ENCODE measurements around the gene HPSE2.

The HPSE2 gene

DNA sequence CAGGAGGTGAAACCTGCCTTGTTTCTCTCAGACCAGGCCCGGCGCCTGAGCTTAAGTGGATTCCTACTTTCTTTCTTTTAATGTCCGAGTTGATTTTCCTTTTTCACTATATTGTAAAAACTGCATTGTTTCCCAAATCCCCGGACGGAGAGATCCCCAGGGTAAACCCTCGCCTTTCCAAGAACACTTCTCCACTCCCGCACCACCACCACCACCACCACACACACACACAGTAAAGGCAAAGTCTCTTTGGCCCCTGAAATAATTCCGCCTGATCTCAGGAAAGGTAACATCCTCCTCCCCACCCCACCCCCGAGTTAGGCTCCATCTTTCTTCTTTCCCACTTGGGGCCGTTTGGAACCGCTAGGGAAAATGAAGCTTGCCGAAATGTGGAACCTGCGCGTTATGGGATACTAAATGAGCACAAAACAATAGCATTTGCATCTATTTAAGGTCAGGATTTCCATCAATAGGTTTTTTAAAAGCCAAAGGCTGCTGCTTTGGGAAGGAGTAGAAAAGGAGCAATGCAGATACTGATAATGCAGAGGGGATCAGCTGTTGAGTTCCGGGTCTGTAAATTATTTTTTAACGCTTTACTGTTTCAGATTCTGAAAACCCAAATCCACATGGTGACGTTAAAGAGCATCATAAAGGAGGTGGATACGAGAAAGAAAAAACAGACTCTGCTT lies 2.5 kb downstream of the HPSE2 start:
- Mint-ChIP-seq H3K36me3 (ENCODE audit: low read depth) (no peaks in the 10 kb centered on the region), H3K9me3 (no peaks in the 10 kb centered on the region), H3K4me1 (peaks cover 42% of the 10 kb centered on the region), H3K4me3 (peak overlapping the region; percentile 63 to 89 (median 78)), H3K27me3 (ENCODE audit: low read depth) (peaks cover 97% of the 10 kb centered on the region), H3K27ac (peak overlapping the region; percentile 16 to 65 (median 17))
- TF ChIP-seq, protein P1, sequence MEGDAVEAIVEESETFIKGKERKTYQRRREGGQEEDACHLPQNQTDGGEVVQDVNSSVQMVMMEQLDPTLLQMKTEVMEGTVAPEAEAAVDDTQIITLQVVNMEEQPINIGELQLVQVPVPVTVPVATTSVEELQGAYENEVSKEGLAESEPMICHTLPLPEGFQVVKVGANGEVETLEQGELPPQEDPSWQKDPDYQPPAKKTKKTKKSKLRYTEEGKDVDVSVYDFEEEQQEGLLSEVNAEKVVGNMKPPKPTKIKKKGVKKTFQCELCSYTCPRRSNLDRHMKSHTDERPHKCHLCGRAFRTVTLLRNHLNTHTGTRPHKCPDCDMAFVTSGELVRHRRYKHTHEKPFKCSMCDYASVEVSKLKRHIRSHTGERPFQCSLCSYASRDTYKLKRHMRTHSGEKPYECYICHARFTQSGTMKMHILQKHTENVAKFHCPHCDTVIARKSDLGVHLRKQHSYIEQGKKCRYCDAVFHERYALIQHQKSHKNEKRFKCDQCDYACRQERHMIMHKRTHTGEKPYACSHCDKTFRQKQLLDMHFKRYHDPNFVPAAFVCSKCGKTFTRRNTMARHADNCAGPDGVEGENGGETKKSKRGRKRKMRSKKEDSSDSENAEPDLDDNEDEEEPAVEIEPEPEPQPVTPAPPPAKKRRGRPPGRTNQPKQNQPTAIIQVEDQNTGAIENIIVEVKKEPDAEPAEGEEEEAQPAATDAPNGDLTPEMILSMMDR (IDR thresholded peaks at IDR 0.05; ENCODE audit: unreplicated experiment in 3 of 3): no peak

DNA sequence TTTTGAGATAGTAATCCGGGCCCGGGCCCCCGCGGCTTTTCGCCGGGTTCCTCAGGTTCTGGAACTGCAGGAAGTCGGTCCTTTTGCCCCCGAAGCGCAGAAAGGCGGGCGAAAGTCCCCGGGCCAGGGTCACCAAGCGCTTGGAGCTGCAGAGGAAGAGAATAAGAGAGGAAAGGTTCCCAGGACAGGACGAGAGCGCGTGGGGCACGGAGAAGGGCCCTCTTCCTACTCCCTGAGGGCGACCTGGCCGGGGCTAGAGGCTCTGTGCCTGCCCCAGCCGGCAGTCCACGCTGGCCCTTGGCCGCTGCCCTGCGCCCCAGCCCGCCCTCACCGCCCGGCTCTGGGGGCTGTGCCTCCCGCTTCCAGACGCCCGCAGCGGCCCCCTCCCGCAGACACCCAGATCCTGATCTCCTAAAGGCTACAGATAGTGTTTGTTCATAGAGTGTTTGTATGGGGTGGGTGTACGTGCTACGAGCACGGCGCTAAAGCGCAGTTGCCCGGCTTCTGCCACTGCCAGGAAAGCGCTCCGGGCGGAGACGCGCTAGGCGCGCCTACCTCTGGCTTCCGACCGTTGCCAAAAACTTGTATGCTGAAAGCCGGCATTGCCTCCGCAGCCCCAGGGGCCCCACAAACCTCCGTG lies 3.2 kb downstream of the HPSE2 start:
- TF ChIP-seq, protein P1 (IDR thresholded peaks at IDR 0.05; ENCODE audit: unreplicated experiment in 3 of 3): no peak
- H3K36me3 Mint-ChIP-seq (ENCODE audit: low read depth): no peaks in the 10 kb centered on the region
- no peaks in the 10 kb centered on the region for H3K9me3 Mint-ChIP-seq

DNA sequence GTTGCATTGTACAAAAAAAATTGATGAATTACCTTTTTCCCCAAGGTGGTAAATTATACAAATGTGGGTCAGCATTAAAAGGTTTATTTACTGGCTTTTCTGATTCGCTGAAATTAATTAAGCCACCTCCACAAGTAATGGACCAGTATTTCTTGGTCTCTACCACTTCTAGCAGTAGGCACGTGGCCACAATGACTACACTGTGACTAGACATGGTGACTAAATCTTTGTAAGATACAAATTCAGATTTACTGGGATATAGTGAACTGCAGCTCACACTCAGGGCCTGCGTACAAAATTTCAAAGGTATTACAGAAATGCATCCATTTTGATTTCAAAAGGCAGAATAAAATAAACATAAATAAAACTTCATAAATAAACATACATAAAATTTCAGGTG lies 10.9 kb downstream of the HPSE2 start:
- H3K27me3 Mint-ChIP-seq (ENCODE audit: low read depth): peaks cover 18% of the 10 kb centered on the region
- H3K36me3 Mint-ChIP-seq (ENCODE audit: low read depth): no peaks in the 10 kb centered on the region
- H3K4me3 Mint-ChIP-seq: no peak overlapping the region
- H3K9me3 Mint-ChIP-seq: no peaks in the 10 kb centered on the region
- TF ChIP-seq, protein P1 (IDR thresholded peaks at IDR 0.05; ENCODE audit: unreplicated experiment in 3 of 3): no peak
- peaks cover 2% of the 10 kb centered on the region for H3K4me1 Mint-ChIP-seq
- no peak overlapping the region for H3K27ac Mint-ChIP-seq

More for the DNA sequence above, 3.2 kb downstream of the HPSE2 start:
- Mint-ChIP-seq H3K4me3 (peak overlapping the region; percentile 63 to 89 (median 78)), H3K27ac (peak overlapping the region in 2 of 3 experiments; percentile 16 to 65), H3K4me1 (peaks cover 42% of the 10 kb centered on the region), H3K27me3 (ENCODE audit: low read depth) (peaks cover 95% of the 10 kb centered on the region)

DNA sequence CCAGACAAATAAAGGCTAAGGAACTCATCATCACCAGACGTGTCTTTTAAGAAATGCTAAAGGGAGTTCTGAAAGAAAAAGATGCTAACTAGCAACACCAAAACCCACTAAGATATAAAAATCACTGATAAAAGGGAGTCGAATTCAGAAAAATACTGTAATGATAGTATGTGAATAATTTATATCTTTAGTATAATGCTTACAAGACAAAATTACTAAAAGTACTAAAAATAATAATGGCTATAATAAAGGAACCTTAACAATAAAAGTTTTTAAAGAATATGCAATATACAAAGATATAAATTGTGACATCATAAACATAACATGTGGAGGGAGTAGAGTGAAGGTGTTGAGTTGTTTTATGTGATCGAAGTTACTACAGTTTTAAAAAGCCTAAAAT lies 28.3 kb downstream of the HPSE2 start:
- TF ChIP-seq, protein P1 (IDR thresholded peaks at IDR 0.05; ENCODE audit: unreplicated experiment in 3 of 3): no peak
- no peak overlapping the region for H3K4me3 Mint-ChIP-seq

DNA sequence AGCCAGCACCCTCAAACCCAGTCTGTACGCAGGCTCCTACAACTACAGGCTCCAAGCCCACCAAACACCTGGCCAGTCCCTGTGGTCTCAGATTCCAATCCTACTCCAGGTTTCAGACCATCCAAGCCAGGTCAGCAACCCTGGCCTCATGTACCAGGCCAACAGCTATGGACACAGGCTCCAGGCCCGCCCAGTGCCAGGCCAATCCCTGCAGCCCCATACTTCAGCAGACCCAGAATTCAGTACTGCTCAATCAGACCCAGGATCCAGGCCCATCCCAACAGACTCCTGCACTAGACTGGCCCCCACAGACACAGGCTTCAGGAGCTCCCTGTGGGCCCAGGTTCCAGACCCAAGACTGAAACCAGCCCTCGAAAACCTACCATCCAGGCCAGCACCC lies 32.3 kb downstream of the HPSE2 start:
- Mint-ChIP-seq H3K27me3 (ENCODE audit: low read depth) (no peaks in the 10 kb centered on the region), H3K4me1 (no peaks in the 10 kb centered on the region), H3K36me3 (ENCODE audit: low read depth) (no peaks in the 10 kb centered on the region), H3K27ac (no peak overlapping the region), H3K9me3 (no peaks in the 10 kb centered on the region), H3K4me3 (no peak overlapping the region)
- TF ChIP-seq, protein P1 (IDR thresholded peaks at IDR 0.05; ENCODE audit: unreplicated experiment in 3 of 3): no peak

More for the DNA sequence above, 28.3 kb downstream of the HPSE2 start:
- H3K9me3 Mint-ChIP-seq: peaks cover 15% of the 10 kb centered on the region
- H3K27ac Mint-ChIP-seq: no peak overlapping the region
- no peaks in the 10 kb centered on the region for H3K36me3 Mint-ChIP-seq (ENCODE audit: low read depth)
- H3K4me1 Mint-ChIP-seq: no peaks in the 10 kb centered on the region
- no peaks in the 10 kb centered on the region for H3K27me3 Mint-ChIP-seq (ENCODE audit: low read depth)
